SJCRH30 (cell line): Measurements from ENCODE around the gene TSBP1. TPM values are rescaled to one million over a fixed set of nuclear protein-coding genes. Genes with fewer than 3 reads are reported as not detected.
"Not testable (repeated sequence)": the region's sequence is repeated elsewhere in the genome, so short reads cannot be mapped to it uniquely, and the experiment has no call there.

Source experiments
- DNase-seq, 2 experiments: peaks; one replicate each; pipeline ENCODE4 v3.0.0-alpha.2; 2015 to 2020
- H3K27ac ChIP-seq: fragments of 250-450 bp; sonication (Bioruptor Pico); 2 replicates; pipeline ENCODE4 v1.5.1; 2020; ENCODE audit warnings: mild to moderate bottlenecking, moderate library complexity
- H3K27me3 ChIP-seq: fragments of 250-450 bp; sonication (Bioruptor Pico); 2 replicates; pipeline ENCODE4 v1.5.1; 2020; ENCODE audit warnings: mild to moderate bottlenecking, moderate library complexity
- H3K36me3 ChIP-seq: fragments of 250-450 bp; sonication (Bioruptor Pico); 2 replicates; pipeline ENCODE4 v1.5.1; 2020; ENCODE audit warnings: mild to moderate bottlenecking, moderate library complexity
- H3K4me1 ChIP-seq: fragments of 250-450 bp; sonication (Bioruptor Pico); 2 replicates; pipeline ENCODE4 v1.5.1; 2020; ENCODE audit warnings: mild to moderate bottlenecking, moderate library complexity
- H3K4me3 ChIP-seq: fragments of 250-450 bp; sonication (Bioruptor Pico); 2 replicates; pipeline ENCODE4 v1.5.1; 2020; ENCODE audit warnings: mild to moderate bottlenecking, moderate library complexity
- H3K9me3 ChIP-seq: fragments of 250-450 bp; sonication (Bioruptor Pico); replicated peaks from 2 replicates; pipeline ENCODE4 v1.5.1; 2020; ENCODE audit warnings: mild to moderate bottlenecking, moderate library complexity
- total RNA-seq: library from RNA; depleted of rRNA; stranded (reverse); fragments of >200 nt; shearing (Covaris generic); gene quantifications from 2 replicates; pipeline ENCODE4 v1.2.3, GENCODE V29; 2014; rRNA removed

The TSBP1 gene
- total RNA-seq, 1 experiment from 2014 or later, result not detected

GRCh38 chr6:32271429-32271828 is 100.3 kb downstream of the TSBP1 start:
- H3K36me3 ChIP-seq, result peaks cover 4% of the 10 kb centered on the region; the same call in 1 of the 2 replicates
- H3K4me3 ChIP-seq, result no peak overlapping the region
- no peak for DNase-seq
- no peak overlapping the region for H3K27ac ChIP-seq
- H3K27me3 ChIP-seq, result no peaks in the 10 kb centered on the region
- no peaks in the 10 kb centered on the region for H3K4me1 ChIP-seq
- H3K9me3 ChIP-seq, result no peaks in the 10 kb centered on the region

GRCh38 chr6:32268459-32268858 is 103.2 kb downstream of the TSBP1 start:
- H3K27me3 ChIP-seq, H3K4me3 ChIP-seq, H3K36me3 ChIP-seq, H3K9me3 ChIP-seq, H3K4me1 ChIP-seq, H3K27ac ChIP-seq, DNase-seq: not testable (repeated sequence)

DNA sequence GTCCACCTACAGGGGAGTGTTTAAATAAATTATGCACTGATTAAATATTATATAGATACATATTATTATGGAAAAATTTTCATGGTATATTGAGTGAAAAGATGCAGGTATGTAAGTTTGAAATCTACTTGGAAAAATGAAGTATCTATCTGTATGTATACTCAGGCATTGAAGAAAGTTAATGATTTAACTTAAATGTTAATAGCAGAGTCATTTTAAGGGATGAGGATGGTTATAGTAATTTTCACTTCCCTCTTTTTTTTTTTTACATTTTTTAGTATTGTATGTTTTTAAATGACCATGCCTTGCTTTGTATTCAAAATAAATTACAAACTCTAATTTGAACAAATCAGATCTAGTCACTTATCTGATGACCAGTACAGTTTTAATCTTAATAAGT is 104.7 kb downstream of the TSBP1 start:
- Histone ChIP-seq H3K4me3 (no peak overlapping the region), H3K4me1 (no peaks in the 10 kb centered on the region), H3K27ac (no peak overlapping the region), H3K9me3 (0 out of 2 replicates have a peak, but pooled peaks cover 4% of the 10 kb centered on the region), H3K36me3 (peaks cover 8% of the 10 kb centered on the region; the same call in 1 of the 2 replicates), H3K27me3 (no peaks in the 10 kb centered on the region)
- no peak for DNase-seq

DNA sequence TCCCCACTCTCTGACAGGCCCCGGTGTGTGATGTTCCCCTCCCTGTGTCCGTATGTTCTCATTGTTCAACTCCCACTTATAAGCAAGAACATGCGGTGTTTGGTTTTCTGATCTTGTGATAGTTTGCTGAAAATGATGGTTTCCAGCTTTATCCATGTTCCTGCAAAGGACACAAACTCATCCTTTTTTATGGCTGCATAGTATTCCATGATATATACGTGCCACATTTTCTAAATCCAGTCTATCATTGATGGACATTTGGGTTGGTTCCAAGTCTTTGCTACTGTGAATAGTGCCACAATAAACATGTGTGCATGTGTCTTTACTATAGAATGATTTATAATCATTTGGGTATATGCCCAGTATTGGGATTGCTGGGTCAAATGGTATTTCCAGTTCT is 114.4 kb downstream of the TSBP1 start:
- H3K27me3 ChIP-seq, H3K4me3 ChIP-seq, H3K4me1 ChIP-seq, H3K36me3 ChIP-seq, H3K9me3 ChIP-seq, H3K27ac ChIP-seq, DNase-seq: not testable (repeated sequence)

DNA sequence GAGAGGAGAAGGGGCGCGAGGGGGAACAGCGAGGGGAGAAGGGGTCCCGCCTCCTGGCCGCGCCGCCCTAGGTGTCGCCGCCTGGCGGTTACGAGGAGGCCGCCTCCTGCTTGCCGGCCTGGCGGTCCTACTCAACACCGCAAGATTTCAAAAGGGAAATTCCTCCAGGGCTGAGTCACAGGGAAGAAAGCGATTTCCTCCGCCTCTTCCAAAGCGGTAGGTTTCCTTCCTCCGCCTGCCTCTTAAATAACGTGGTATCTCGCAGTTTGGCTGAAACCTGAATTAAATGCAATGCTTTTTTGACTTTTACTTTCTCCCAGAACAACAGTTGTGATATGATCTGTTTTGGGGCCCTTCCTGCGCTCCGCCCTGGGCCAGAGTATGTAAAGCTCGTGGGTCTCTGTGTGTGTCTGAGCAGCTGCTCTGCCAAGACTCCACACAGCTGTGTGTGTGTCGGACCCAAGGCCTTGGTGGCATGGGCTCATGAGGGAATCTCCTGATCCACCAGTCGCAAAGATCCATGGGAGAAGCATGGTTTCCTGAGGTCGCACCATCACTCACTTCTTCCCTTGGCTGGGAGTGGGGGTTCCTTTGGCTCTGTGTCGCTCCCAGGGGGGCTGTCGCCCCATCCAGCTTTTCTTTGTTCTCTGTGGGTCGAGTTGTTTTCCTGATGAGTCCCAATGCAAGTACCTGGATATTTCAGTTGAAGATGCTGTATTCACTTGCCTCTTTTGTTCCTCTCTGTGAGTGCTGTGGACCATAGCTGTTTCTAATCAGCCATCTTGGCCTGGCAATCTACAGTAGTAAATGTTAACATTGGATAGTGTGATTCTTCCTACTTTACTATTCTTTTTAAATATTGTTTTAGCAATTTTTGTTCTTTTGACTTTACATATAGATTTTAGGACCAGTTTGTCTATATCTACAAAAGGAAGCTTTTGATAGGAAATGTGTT is 116.2 kb downstream of the TSBP1 start:
- DNase-seq, result peak; percentile 92 to 95
- H3K9me3 ChIP-seq, result peaks cover 8% of the 10 kb centered on the region
- no peaks in the 10 kb centered on the region for H3K27me3 ChIP-seq
- peak overlapping the region; percentile 99 for H3K27ac ChIP-seq
- H3K36me3 ChIP-seq, result no peaks in the 10 kb centered on the region
- peak overlapping the region; percentile 60 for H3K4me3 ChIP-seq
- H3K4me1 ChIP-seq, result no peaks in the 10 kb centered on the region

GRCh38 chr6:32254761-32255198 is 116.9 kb downstream of the TSBP1 start:
- DNase-seq, result no peak
- peak overlapping the region; percentile 99 for H3K27ac ChIP-seq
- no peaks in the 10 kb centered on the region for H3K36me3 ChIP-seq
- peak overlapping the region; percentile 60 for H3K4me3 ChIP-seq
- no peaks in the 10 kb centered on the region for H3K4me1 ChIP-seq
- H3K27me3 ChIP-seq, result no peaks in the 10 kb centered on the region
- H3K9me3 ChIP-seq, result peaks cover 8% of the 10 kb centered on the region

DNA sequence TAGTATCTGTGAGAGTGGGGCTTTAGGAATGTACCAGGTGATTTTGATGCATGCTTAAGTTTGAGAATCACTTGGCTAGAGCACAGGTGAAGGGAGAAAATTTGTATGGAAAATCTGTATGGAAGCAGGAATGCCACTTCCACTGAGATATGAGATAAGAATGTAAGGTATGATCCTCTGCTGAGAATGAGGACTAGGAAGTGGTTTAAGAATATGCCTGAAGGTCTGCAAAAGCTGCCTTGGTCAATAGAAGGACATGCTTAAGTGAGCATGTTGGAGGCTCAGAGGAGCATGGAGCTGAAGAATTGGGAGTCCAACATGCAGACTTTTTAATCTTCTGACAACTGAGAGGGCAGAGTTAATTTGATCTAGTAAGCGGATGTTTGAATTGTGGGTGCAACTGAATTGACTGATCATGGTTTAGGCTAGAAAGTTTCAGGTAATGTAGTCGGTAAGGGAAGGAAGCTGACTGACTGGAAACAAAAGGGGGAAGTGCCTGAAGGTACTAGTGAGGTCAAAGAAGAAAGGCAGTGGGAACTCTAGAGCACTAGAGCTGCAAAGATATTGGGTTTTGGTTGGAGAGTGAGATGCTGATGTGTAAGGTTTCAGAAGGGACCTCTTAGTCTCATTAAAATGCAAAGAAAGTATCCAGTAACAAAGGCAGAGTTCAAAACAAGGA is 119.2 kb downstream of the TSBP1 start:
- no peaks in the 10 kb centered on the region for H3K36me3 ChIP-seq
- peaks cover 3% of the 10 kb centered on the region for H3K9me3 ChIP-seq
- no peaks in the 10 kb centered on the region for H3K27me3 ChIP-seq

GRCh38 chr6:32249262-32249661 is 122.4 kb downstream of the TSBP1 start:
- no peak overlapping the region for H3K27ac ChIP-seq
- H3K9me3 ChIP-seq, result no peaks in the 10 kb centered on the region; the same call in 1 of the 2 replicates
- no peaks in the 10 kb centered on the region for H3K4me1 ChIP-seq
- no peak for DNase-seq
- no peaks in the 10 kb centered on the region for H3K36me3 ChIP-seq
- no peaks in the 10 kb centered on the region for H3K27me3 ChIP-seq
- H3K4me3 ChIP-seq, result no peak overlapping the region

More for the DNA sequence above, 119.2 kb downstream of the TSBP1 start:
- H3K27ac ChIP-seq, result no peak overlapping the region
- H3K4me1 ChIP-seq, result no peaks in the 10 kb centered on the region
- no peak overlapping the region for H3K4me3 ChIP-seq
- no peak for DNase-seq

DNA sequence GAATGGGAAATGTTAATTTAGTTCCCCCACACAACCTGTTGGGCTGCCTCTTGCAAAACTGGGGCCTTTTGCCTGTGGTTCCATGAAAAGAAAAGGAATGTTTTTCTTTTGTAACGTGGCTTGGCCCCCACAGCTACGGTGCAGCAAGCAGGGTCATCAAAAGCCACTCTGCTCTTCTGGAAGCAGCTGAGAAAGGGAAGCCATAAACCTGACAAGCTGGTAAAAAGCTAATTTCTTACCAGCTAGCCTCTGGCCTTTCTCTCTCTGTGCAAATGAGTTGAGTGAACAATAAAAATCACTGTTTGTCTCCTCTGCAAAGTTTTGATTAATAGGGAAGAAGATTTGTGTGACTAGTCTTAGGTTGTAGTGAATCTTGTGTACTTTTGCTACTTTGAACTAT is 124.3 kb downstream of the TSBP1 start:
- no peak for DNase-seq
- Histone ChIP-seq H3K4me3 (no peak overlapping the region), H3K4me1 (no peaks in the 10 kb centered on the region), H3K27me3 (no peaks in the 10 kb centered on the region), H3K9me3 (no peaks in the 10 kb centered on the region; the same call in 1 of the 2 replicates), H3K27ac (no peak overlapping the region), H3K36me3 (no peaks in the 10 kb centered on the region)

GRCh38 chr6:32244946-32245398 is 126.7 kb downstream of the TSBP1 start:
- Histone ChIP-seq H3K4me1 (no peaks in the 10 kb centered on the region), H3K36me3 (no peaks in the 10 kb centered on the region), H3K27me3 (no peaks in the 10 kb centered on the region), H3K9me3 (no peaks in the 10 kb centered on the region; the same call in 1 of the 2 replicates), H3K4me3 (no peak overlapping the region), H3K27ac (no peak overlapping the region)
- peak; percentile 71 to 85 for DNase-seq

DNA sequence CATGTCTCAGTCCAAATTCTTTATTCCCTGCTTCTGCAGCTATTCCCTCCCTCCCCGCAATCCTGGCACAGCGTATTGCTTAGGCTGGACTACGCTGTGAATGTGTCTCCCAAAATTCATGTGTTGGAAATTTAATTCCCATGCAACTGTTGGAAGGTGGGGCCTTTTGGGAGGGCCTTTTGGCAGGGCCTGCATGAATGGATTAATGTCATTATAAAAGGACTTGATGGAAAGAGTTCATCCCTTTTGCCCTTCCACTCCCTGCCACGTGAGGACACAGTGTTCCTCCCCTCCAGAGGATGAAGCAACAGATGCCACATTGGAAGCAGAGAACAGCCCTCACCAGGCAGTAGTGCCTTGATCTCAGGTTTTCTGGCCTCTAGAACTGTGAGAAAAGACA is 127.4 kb downstream of the TSBP1 start:
- no peak overlapping the region for H3K27ac ChIP-seq
- H3K36me3 ChIP-seq, result no peaks in the 10 kb centered on the region
- H3K9me3 ChIP-seq, result no peaks in the 10 kb centered on the region; the same call in 1 of the 2 replicates
- H3K4me3 ChIP-seq, result no peak overlapping the region
- DNase-seq, result peak in 1 of 2 experiments; percentile 18
- no peaks in the 10 kb centered on the region for H3K27me3 ChIP-seq
- H3K4me1 ChIP-seq, result no peaks in the 10 kb centered on the region

Other genes with a start within 250 kb of the TSBP1 start
- 26.1 and 33.0 TPM in 2 replicates for gene ATF6B, start 243.7 kb downstream of the TSBP1 start, total RNA-seq
- 8.2 and 8.7 TPM in 2 replicates for gene FKBPL, start 241.6 kb downstream of the TSBP1 start, total RNA-seq
- gene PRRT1, start 220.0 kb downstream of the TSBP1 start, total RNA-seq, result 0.25 and 0.30 TPM in 2 replicates
- 120 and 150 TPM in 2 replicates for gene PPT2, start 217.8 kb downstream of the TSBP1 start, total RNA-seq
- 6.4 and 8.8 TPM in 2 replicates for gene EGFL8, start 207.3 kb downstream of the TSBP1 start, total RNA-seq
- gene AGPAT1, start 195.8 kb downstream of the TSBP1 start, total RNA-seq, result 66.1 and 70.3 TPM in 2 replicates
- gene RNF5, start 193.5 kb downstream of the TSBP1 start, total RNA-seq, result 60.0 and 63.7 TPM in 2 replicates
- gene AGER, start 187.7 kb downstream of the TSBP1 start, total RNA-seq, result 0.71 and 1.4 TPM in 2 replicates
- gene PBX2, start 181.7 kb downstream of the TSBP1 start, total RNA-seq, result 39.4 and 41.7 TPM in 2 replicates
- gene GPSM3, start 179.3 kb downstream of the TSBP1 start, total RNA-seq, result 2.8 and 3.6 TPM in 2 replicates
- 4.1 and 4.9 TPM in 2 replicates for gene NOTCH4, start 147.8 kb downstream of the TSBP1 start, total RNA-seq
- not detected in 2 replicates for gene BTNL2, start 35.3 kb upstream of the TSBP1 start, total RNA-seq
- gene HLA-DRA, start 68.0 kb upstream of the TSBP1 start, total RNA-seq, result not detected in 2 replicates
- not detected in 2 replicates for gene HLA-DRB5, start 158.4 kb upstream of the TSBP1 start, total RNA-seq
- not detected in 2 replicates for gene HLA-DRB1, start 217.9 kb upstream of the TSBP1 start, total RNA-seq